Measurements from ENCODE around the gene GRK5.
"Not testable (repeated sequence)": the region's sequence is repeated elsewhere in the genome, so short reads cannot be mapped to it uniquely, and the experiment has no call there.

GRK5 gene

GRCh38 chr10:119451300-119451896, 244.0 kb downstream of the GRK5 start:
- H3K4me3 ChIP-seq (ENCODE audit: low read depth, low read length), result no peak overlapping the region

DNA sequence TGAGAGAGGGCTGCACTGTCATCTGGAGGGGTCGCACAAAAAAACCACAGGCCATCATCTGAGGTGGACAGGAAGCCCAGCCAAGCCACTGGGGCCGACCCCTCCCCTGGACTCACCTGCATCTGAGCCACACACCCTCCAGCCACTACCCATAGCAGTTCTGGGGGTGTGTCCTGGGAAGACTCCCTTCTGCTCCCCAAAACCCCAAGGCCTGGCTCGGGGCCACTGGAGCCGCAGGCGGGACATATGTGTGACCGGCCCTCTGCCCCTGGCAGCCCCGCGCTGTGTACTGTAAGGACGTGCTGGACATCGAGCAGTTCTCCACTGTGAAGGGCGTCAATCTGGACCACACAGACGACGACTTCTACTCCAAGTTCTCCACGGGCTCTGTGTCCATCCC, 245.0 kb downstream of the GRK5 start:
- no peak overlapping the region for H3K4me3 ChIP-seq (ENCODE audit: low read depth, low read length)

- H3K4me3 ChIP-seq (ENCODE audit: low read depth, low read length), result no peak overlapping the region
Observed at GRCh38 chr10:119453313-119453712, 245.9 kb downstream of the GRK5 start.

DNA sequence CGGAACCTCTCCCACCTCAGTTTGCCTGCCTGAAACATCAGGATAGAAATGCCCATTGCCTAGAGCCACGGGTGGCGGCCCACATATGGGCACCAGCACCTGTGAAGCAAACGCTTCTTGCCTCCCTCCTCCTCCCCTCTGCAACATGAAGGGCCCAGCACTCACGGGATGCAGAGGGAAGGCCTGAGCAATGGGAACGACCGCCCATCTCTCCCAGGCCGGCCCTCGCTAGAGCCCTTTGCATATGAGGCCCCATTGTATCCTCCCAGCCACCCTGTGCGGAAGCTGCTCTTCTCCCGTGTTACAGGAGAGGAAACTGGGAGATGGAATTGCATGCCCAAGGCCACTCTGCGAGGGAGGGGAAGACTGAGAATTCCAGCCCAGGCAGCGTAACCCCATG, 246.9 kb downstream of the GRK5 start:
- H3K4me3 ChIP-seq (ENCODE audit: low read depth, low read length), result no peak overlapping the region

DNA sequence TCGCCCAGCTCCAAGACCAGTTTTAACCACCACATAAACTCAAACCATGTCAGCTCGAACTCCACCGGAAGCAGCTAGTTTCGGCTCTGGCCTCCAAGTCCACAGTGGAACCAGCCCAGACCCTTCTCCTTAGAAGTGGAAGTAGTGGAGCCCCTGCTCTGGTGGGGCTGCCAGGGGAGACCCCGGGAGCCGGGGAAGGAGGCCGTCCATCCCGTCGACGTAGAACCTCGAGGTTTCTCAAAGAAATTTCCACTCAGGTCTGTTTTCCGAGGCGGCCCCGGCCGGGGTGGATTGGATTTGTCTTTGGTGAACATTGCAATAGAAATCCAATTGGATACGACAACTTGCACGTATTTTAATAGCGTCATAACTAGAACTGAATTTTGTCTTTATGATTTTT, 247.6 kb downstream of the GRK5 start:
- no peak overlapping the region for H3K4me3 ChIP-seq (ENCODE audit: low read depth, low read length)

DNA sequence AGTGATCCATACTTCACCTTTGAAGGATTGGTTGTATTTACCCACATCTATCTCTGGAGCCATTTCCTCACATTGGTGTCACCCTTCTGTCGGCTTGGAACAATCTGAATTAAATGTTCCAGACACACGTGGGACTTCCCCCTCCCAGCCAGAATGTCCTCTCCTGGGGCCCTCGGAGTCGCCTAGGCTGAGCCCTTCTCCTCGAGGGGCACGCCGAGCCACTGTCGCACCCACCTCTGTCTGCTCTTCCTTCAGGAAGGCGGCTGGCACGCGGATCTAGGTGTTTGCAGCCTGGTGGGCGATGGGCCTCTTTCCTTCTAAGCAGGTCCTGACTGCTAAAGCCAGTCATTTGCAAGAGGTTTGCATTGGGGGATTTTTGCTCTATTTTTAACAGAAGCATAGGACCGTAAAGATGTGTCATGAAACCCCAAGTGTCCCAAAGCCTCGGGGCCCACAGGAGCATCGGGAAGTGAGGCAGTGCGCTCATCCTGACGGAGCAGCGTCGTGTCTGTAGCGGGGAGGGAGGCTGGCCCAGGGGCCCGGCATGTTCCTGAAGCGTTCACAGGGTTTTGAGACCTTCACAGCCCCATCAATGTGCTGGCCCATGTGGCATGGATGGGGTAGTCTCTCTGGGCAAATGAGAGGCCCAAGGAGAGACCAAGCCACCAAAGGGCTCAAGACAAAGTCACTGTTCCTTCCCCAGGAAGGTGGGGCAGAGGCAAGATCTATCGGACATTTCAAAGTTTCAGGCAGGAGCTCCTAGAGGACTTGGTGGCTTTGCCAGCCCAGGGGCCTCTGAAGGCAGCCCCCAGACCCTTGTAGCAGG, 248.5 kb downstream of the GRK5 start:
- H3K4me3 ChIP-seq (ENCODE audit: low read depth, low read length), result no peak overlapping the region

GRCh38 chr10:119456435-119456810, 249.1 kb downstream of the GRK5 start:
- H3K4me3 ChIP-seq (ENCODE audit: low read depth, low read length), result no peak overlapping the region

- no peak overlapping the region for H3K4me3 ChIP-seq (ENCODE audit: low read depth, low read length)
Observed at GRCh38 chr10:119457966-119458766, 250.8 kb downstream of the GRK5 start.

- H3K4me3 ChIP-seq (ENCODE audit: low read depth, low read length), result no peak overlapping the region
Observed at GRCh38 chr10:119459681-119460340, 252.4 kb downstream of the GRK5 start.

- H3K4me3 ChIP-seq (ENCODE audit: low read depth, low read length), result no peak overlapping the region
Observed at GRCh38 chr10:119460369-119461195, 253.2 kb downstream of the GRK5 start.

DNA sequence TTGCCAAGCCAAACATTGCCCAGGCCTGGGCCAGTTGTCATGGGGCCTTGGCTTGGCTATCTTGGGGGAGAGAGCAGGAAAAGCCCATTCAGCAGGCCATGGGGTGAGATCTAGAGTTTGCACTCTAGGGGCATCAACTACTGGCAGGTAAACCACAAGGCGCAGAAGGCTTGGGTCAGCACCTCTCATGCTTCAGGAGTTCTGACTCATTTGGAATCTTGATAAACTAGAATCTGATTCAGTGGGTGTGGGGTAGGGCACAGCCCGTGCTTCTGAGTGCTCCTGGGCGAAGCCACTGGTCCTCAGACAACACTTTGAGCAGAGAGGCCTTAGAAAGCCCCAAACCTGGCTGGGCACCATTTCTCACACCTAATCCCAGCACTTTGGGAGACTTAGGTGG, 254.0 kb downstream of the GRK5 start:
- H3K4me3 ChIP-seq (ENCODE audit: low read depth, low read length), result no peak overlapping the region

DNA sequence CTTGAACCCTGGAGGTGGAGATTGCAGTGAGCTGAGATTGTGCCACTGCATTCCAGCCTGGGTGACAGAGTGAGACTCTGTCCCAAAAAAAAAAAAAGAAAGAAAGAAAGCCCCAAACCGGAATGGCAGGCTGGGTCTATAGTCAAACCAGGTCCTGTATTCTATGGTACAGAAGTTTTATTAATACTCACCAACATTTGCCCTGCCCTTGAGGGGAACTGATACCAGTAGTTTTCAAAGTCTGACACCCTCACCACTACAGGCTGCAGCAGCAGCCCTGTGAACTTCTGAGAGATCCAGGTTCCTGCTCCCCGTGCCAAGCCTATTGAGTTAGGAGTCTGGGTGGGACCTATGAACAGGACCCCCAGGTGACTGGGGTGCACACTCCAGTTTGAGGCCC, 254.6 kb downstream of the GRK5 start:
- no peak overlapping the region for H3K4me3 ChIP-seq (ENCODE audit: low read depth, low read length)

- no peak overlapping the region for H3K4me3 ChIP-seq (ENCODE audit: low read depth, low read length)
Observed at GRCh38 chr10:119462773-119463172, 255.4 kb downstream of the GRK5 start.

GRCh38 chr10:119463195-119463594, 255.8 kb downstream of the GRK5 start:
- not testable (repeated sequence) for H3K4me3 ChIP-seq (ENCODE audit: low read depth, low read length)

GRCh38 chr10:119465085-119465484, 257.7 kb downstream of the GRK5 start:
- no peak overlapping the region for H3K4me3 ChIP-seq (ENCODE audit: low read depth, low read length)

DNA sequence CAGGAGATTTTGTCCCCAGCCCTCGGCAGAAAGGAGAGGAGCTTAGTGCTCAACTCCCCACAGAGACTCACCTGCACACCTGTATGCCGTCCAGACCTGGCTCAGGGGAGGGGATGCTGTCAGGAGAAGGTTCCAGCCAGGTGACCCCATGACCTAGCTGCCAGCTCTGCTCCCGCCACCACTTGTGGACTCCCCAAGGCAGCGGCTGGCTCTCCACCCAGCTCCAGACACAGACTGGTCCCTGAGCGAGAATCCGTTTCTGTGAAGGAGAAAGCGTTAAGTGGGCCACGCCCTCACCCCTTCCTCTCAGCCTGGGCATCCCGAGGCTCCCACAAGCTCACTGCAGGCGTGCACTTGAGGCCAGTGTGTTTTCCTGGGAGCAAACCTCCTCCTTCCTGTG, 258.7 kb downstream of the GRK5 start:
- no peak overlapping the region for H3K4me3 ChIP-seq (ENCODE audit: low read depth, low read length)

DNA sequence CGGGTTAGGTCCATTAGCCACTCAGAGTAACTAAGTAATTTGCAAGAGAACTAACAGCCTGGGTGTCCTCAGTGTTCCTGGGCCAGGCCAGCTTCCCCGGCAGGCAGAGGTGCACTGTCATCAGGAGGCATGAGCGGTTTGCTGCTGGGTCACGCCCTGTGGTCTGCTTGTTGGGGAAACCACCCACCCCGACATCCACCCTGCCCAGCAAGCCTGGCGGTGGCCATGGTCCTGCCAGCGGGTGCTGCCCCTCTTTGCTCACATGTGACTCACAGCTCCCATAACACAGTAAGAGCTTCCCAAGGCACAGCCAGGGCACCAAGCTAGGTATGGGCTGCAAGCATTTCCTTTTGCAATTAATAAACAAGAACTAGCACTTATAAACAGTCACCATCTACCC, 259.3 kb downstream of the GRK5 start:
- H3K4me3 ChIP-seq (ENCODE audit: low read depth, low read length), result no peak overlapping the region

DNA sequence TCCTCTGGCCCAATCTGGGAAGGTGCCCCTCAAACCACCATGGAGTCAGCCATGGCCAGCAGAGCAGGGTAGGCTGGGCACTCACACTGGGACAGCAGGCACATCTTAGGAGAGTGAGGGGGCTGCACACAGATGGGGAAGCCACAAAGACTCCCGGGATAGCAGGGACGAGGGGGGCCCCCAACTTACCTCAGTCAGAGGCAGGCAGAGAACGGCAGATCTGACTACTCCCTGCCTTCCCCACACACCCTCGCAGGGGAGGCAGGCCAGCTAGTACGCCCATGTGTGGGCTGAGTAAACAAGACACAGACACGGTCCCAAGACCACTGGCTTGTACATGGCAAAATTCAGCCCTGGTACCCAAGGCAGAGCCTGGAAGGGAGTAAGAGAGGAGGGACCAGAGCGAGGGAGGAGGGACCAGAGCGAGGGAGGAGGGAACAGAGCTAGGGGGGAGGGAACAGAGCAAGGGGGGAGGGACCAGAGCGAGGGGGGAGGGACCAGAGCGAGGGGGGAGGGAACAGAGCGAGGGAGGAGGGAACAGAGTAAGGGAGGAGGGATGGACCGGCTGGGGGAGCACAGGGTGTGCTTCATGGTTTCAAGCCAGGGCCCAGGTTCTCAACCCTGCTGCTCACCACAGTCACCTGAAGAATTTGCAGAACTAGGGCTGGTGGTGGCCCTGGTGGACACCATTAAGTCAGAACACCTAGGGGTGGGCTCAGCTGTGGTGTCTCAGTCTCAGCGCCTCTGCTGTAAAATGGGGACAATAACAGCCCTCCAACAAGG, 261.4 kb downstream of the GRK5 start:
- H3K4me3 ChIP-seq (ENCODE audit: low read depth, low read length), result no peak overlapping the region

DNA sequence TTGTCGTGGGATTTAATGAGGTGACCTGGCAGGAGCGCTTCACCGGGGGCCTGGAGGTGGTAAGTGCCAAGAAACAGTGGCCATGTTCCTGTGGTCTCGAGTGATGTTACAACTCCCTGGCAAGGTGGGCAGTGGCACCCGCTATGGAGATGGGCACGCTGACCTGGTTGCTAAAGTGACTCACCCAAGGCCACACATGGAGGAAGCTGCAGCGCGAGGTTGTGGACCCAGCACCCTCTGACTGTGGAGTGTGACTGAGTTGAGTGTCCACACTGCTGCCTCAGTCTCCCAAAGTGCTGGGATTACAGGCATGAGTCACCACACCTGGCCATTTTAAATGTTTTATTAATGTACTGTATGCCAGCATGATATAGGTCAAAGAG, 261.9 kb downstream of the GRK5 start:
- H3K4me3 ChIP-seq (ENCODE audit: low read depth, low read length), result no peak overlapping the region

DNA sequence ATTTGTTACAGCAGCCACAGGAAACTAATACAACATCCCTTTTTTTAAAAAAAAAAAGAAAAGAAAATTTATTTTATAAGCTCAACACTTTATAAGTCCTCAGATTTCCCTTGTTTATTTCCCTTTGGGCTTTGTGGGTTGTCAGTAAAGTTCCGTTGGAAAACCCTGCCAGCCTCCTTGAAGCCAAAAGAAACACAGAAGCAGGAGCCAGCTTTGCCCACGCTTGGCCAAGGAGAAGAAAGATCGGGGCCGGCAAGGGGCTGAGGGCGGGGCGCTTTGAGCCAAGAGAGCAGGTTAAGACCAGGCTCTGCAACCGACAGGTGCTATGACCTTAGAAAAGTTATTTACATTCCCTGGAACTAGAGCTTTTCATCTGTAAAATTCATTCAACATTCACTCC, 262.5 kb downstream of the GRK5 start:
- H3K4me3 ChIP-seq (ENCODE audit: low read depth, low read length), result no peak overlapping the region
